Common myeloid progenitor, CD34-positive (primary cell): ENCODE data around the gene ELK3.

Experiments used
- CTCF ChIA-PET: fragments of 350-600 bp; sonication (Branson Sonifier 250); formaldehyde crosslinking; loops from one replicate; lab custom pipeline; 2021; ENCODE audit warnings: antibody characterized with exemption; lab: Charles Lee
- POLR2A ChIA-PET: fragments of 350-600 bp; sonication (Branson Sonifier 250); formaldehyde crosslinking; loops from one replicate; lab custom pipeline; 2021; ENCODE audit warnings: antibody characterized with exemption; lab: Charles Lee
- DNase-seq, 3 donors: peaks; one replicate each; pipeline versions ENCODE4 v3.0.0 to v3.0.0-alpha.2; 2013
- H3K27ac ChIP-seq, 2 experiments: 1 replicate in 1 of 2; 2 replicates in 1 of 2; pipeline ENCODE4 v1.7.0; 2013; ENCODE audit warnings: inconsistent platforms in 2 of 2, low read length in 2 of 2, mild to moderate bottlenecking in 2 of 2, low read depth in 1 of 2, moderate library complexity in 1 of 2; ENCODE audit not compliant: severe bottlenecking in 2 of 2, insufficient read depth in 1 of 2, poor library complexity in 1 of 2
- H3K27me3 ChIP-seq, 5 experiments: replicated peaks in 2 of 5; 1 replicate in 3 of 5; 2 replicates in 2 of 5; pipeline versions ENCODE4 v1.6.1 to v1.7.0; 2013; ENCODE audit warnings: low read length in 4 of 5, mild to moderate bottlenecking in 2 of 5, moderate library complexity in 2 of 5, inconsistent platforms in 1 of 5; ENCODE audit not compliant: insufficient read depth in 5 of 5, control insufficient read depth in 4 of 5
- H3K36me3 ChIP-seq, 4 experiments: 1 replicate in 2 of 4; 2 replicates in 2 of 4; pipeline versions ENCODE4 v1.6.1 to v1.7.0; 2013; ENCODE audit warnings: low read length in 3 of 4, control low read depth in 1 of 4, mild to moderate bottlenecking in 1 of 4; ENCODE audit not compliant: control insufficient read depth in 4 of 4, insufficient read depth in 4 of 4
- H3K4me1 ChIP-seq, 4 experiments: 1 replicate in 3 of 4; 2 replicates in 1 of 4; pipeline versions ENCODE4 v1.6.1 to v1.7.1; 2013; ENCODE audit warnings: low read length in 3 of 4, mild to moderate bottlenecking in 3 of 4, control low read depth in 1 of 4, inconsistent platforms in 1 of 4, moderate library complexity in 1 of 4; ENCODE audit not compliant: control insufficient read depth in 4 of 4, insufficient read depth in 4 of 4; ENCODE audit errors: control extremely low read depth in 1 of 4
- H3K4me3 ChIP-seq, 7 experiments: 1 replicate in 4 of 7; 2 replicates in 3 of 7; pipeline versions ENCODE4 v1.5.1 to v1.7.0; 2013; ENCODE audit warnings: mild to moderate bottlenecking in 7 of 7, low read length in 6 of 7, moderate library complexity in 6 of 7, inconsistent platforms in 2 of 7, low read depth in 2 of 7, control low read depth in 1 of 7; ENCODE audit not compliant: insufficient read depth in 4 of 7, control insufficient read depth in 1 of 7; ENCODE audit errors: extremely low read depth in 1 of 7
- H3K9me3 ChIP-seq, 5 experiments: 1 replicate in 4 of 5; 2 replicates in 1 of 5; pipeline versions ENCODE4 v1.6.1 to v1.7.1; 2013; ENCODE audit warnings: low read length in 4 of 5, mild to moderate bottlenecking in 2 of 5, inconsistent platforms in 1 of 5, low read depth in 1 of 5, moderate library complexity in 1 of 5; ENCODE audit not compliant: control insufficient read depth in 4 of 5, insufficient read depth in 2 of 5; ENCODE audit errors: control extremely low read depth in 1 of 5
- WGBS: methylation state at CpG from one replicate; pipeline ENCODE4 v1.1.5; 2013; ENCODE audit not compliant: insufficient coverage; 5-methylcytosine and 5-hydroxymethylcytosine counted together

Gene ELK3

GRCh38 chr12:96265836-96266235 lies 71.7 kb downstream of the ELK3 start:
- Histone ChIP-seq H3K27ac (no peak overlapping the region), H3K9me3 (no peaks in the 10 kb centered on the region), H3K27me3 (no peaks in the 10 kb centered on the region), H3K4me3 (no peak overlapping the region), H3K4me1 (no peaks in the 10 kb centered on the region), H3K36me3 (peaks cover 26 to 79% (median 49%) of the 10 kb centered on the region in 4 experiments)
- ChIA-PET POLR2A (no interaction called here), CTCF (interaction anchor here (1.0 to 2.7 kb wide), 4 partner anchors 9 to 137 kb away, joined by 3 to 13 read pairs (median 7); no protein-coding TSS in a partner anchor)
- WGBS = no CpG with 5 or more reads among the region's 1 CpG
- DNase-seq = no peak

- POLR2A ChIA-PET = no interaction called here
- H3K27me3 ChIP-seq = no peaks in the 10 kb centered on the region
- no peak overlapping the region for H3K27ac ChIP-seq
- CTCF ChIA-PET = interaction anchor here (1.0 to 2.7 kb wide), 5 partner anchors 9 to 137 kb away, joined by 3 to 13 read pairs (median 8); no protein-coding TSS in a partner anchor
- H3K4me1 ChIP-seq = no peaks in the 10 kb centered on the region
- no peak for DNase-seq
- WGBS = 83% methylated on average over 1 of the region's 2 CpGs
- H3K9me3 ChIP-seq = no peaks in the 10 kb centered on the region
- H3K4me3 ChIP-seq = no peak overlapping the region
- peaks cover 25 to 79% (median 48%) of the 10 kb centered on the region in 4 experiments for H3K36me3 ChIP-seq
Observed at GRCh38 chr12:96266238-96266637, 72.1 kb downstream of the ELK3 start.

- DNase-seq = no peak
- ChIA-PET CTCF (interaction anchor here (0.6 to 2.0 kb wide), 3 partner anchors 8 to 245 kb away, joined by 3 to 5 read pairs (median 4); no protein-coding TSS in a partner anchor), POLR2A (no interaction called here)
- no peaks in the 10 kb centered on the region for H3K4me1 ChIP-seq
- no peaks in the 10 kb centered on the region for H3K9me3 ChIP-seq
- WGBS = 100% methylated on average over 3 of the region's 8 CpGs
- no peak overlapping the region for H3K4me3 ChIP-seq
- H3K36me3 ChIP-seq = peaks cover 16 to 64% (median 45%) of the 10 kb centered on the region in 4 experiments
- H3K27me3 ChIP-seq = no peaks in the 10 kb centered on the region
- no peak overlapping the region for H3K27ac ChIP-seq
Observed at GRCh38 chr12:96271469-96272199, 77.5 kb downstream of the ELK3 start.

- no peaks in the 10 kb centered on the region for H3K9me3 ChIP-seq
- no peak overlapping the region for H3K4me3 ChIP-seq
- ChIA-PET POLR2A (no interaction called here), CTCF (no interaction called here)
- no peak for DNase-seq
- peaks cover 24 to 60% (median 40%) of the 10 kb centered on the region in 4 experiments for H3K36me3 ChIP-seq
- H3K27me3 ChIP-seq = no peaks in the 10 kb centered on the region
- H3K4me1 ChIP-seq = no peaks in the 10 kb centered on the region
- H3K27ac ChIP-seq = peak overlapping the region in 1 of 2 experiments; percentile 3
Observed at GRCh38 chr12:96274331-96274730, 80.2 kb downstream of the ELK3 start.

GRCh38 chr12:96285158-96285557 lies 91.0 kb downstream of the ELK3 start:
- DNase-seq = peak in 2 of 3 donors; percentile 18 to 29
- Histone ChIP-seq H3K27ac (no peak overlapping the region), H3K36me3 (peaks cover 26 to 78% (median 51%) of the 10 kb centered on the region in 4 experiments), H3K9me3 (no peaks in the 10 kb centered on the region), H3K4me3 (no peak overlapping the region), H3K27me3 (no peaks in the 10 kb centered on the region), H3K4me1 (peaks cover 0 to 15% (median 3%) of the 10 kb centered on the region in 4 experiments)
- CTCF ChIA-PET = no interaction called here
- POLR2A ChIA-PET = no interaction called here

GRCh38 chr12:96289067-96289466 lies 94.9 kb downstream of the ELK3 start:
- no peak for DNase-seq
- H3K9me3 ChIP-seq = no peaks in the 10 kb centered on the region
- peaks cover 22 to 54% (median 36%) of the 10 kb centered on the region in 4 experiments for H3K36me3 ChIP-seq
- ChIA-PET POLR2A (no interaction called here), CTCF (interaction anchor here (1.1 to 1.9 kb wide), 3 partner anchors 9 to 111 kb away, joined by 3 to 5 read pairs (median 4); partner anchors contain the start of gene CDK17)
- no peak overlapping the region for H3K4me3 ChIP-seq
- 100% methylated on average over 2 of the region's 5 CpGs for WGBS
- H3K27ac ChIP-seq = no peak overlapping the region
- no peaks in the 10 kb centered on the region for H3K27me3 ChIP-seq
- peaks cover 0 to 15% (median 3%) of the 10 kb centered on the region in 4 experiments for H3K4me1 ChIP-seq

GRCh38 chr12:96293093-96293492 lies 98.9 kb downstream of the ELK3 start:
- Histone ChIP-seq H3K27ac (no peak overlapping the region), H3K4me1 (peaks cover 3 to 18% (median 6%) of the 10 kb centered on the region in 4 experiments), H3K4me3 (no peak overlapping the region), H3K9me3 (no peaks in the 10 kb centered on the region), H3K27me3 (no peaks in the 10 kb centered on the region), H3K36me3 (peaks cover 16 to 40% (median 28%) of the 10 kb centered on the region in 4 experiments)
- ChIA-PET POLR2A (interaction anchor here (0.6 kb wide), 1 partner anchor 106 kb away, joined by 3 read pairs; no protein-coding TSS in a partner anchor), CTCF (interaction anchor here (1.2 to 1.8 kb wide), 3 partner anchors 10 to 224 kb away, joined by 3 to 7 read pairs (median 3); no protein-coding TSS in a partner anchor)
- 100% methylated on average over 1 of the region's 2 CpGs for WGBS
- DNase-seq = no peak
